ENCODE measurements around the gene LRRC14B. TPM values are rescaled to one million over a fixed set of nuclear protein-coding genes. Genes with fewer than 3 reads are reported as not detected.

LRRC14B gene
- total RNA-seq, 1 experiment from 2014 or later, result not detected

DNA sequence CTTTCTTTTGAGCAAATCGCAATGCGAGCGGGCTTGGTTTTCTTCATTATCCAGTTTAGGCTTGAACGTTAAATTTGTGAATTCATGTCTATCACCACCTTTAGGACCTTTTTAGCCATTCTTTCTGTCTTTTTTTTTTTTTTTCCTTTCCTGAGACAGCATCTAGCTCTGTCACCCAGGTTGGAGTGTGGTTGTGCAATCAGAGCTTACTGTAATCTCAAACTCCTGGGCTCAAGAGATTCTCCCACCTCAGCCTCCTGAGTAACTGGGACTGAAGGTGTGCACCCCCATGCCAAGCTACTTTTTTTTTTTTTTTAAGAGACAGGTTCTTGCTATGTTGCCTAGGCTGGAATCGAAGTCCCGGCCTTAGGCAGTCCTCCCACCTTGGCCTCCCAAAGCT, 39.2 kb upstream of the LRRC14B start:
- Histone ChIP-seq H3K9me3 (ENCODE audit: low read length) (peaks cover 18% of the 10 kb centered on the region), H3K9me2 (replicated peaks; ENCODE audit: low read length) (no peaks in the 10 kb centered on the region), H3K4me2 (ENCODE audit: low read length) (no peak overlapping the region), H3K4me1 (ENCODE audit: insufficient read depth, low read length) (peaks cover 42% of the 10 kb centered on the region), H3K36me3 (ENCODE audit: low read depth, low read length) (no peaks in the 10 kb centered on the region; the same call in 1 of the 2 replicates), H3K27ac (ENCODE audit: low read length) (0 out of 2 replicates have a peak overlapping the region, but pooled peaks have one; percentile 84), H4K20me1 (ENCODE audit: low read length) (no peaks in the 10 kb centered on the region), H3K27me3 (ENCODE audit: low read length) (no peaks in the 10 kb centered on the region), H3F3A (ENCODE audit: low read length, unreplicated experiment) (peaks cover 11% of the 10 kb centered on the region), H3K79me2 (ENCODE audit: low read length) (no peaks in the 10 kb centered on the region), H2AFZ (ENCODE audit: low read length) (no peak overlapping the region), H3K4me3 (ENCODE audit: low read length) (no peak overlapping the region), H3K9ac (ENCODE audit: low read length) (peak overlapping the region; percentile 50; the same call in 1 of the 2 replicates)
- POLR2A ChIA-PET (ENCODE audit: unreplicated experiment), result no interaction called here
- no peak for TF ChIP-seq EZH2phosphoT487 (IDR thresholded peaks at IDR 0.05; ENCODE audit: borderline replicate concordance, low read length)
- TF ChIP-seq, protein P1, sequence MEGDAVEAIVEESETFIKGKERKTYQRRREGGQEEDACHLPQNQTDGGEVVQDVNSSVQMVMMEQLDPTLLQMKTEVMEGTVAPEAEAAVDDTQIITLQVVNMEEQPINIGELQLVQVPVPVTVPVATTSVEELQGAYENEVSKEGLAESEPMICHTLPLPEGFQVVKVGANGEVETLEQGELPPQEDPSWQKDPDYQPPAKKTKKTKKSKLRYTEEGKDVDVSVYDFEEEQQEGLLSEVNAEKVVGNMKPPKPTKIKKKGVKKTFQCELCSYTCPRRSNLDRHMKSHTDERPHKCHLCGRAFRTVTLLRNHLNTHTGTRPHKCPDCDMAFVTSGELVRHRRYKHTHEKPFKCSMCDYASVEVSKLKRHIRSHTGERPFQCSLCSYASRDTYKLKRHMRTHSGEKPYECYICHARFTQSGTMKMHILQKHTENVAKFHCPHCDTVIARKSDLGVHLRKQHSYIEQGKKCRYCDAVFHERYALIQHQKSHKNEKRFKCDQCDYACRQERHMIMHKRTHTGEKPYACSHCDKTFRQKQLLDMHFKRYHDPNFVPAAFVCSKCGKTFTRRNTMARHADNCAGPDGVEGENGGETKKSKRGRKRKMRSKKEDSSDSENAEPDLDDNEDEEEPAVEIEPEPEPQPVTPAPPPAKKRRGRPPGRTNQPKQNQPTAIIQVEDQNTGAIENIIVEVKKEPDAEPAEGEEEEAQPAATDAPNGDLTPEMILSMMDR (conservative IDR thresholded peaks at IDR 0.05; ENCODE audit: low read depth, low read length), result no peak
- DNase-seq (no peak), ATAC-seq (no peak)
- BruUV-seq (replicated peaks), result no TSS peak
- CTCF ChIA-PET, result no interaction called here
- intact Hi-C loops (cut with micrococcal nuclease), result no loop called here

DNA sequence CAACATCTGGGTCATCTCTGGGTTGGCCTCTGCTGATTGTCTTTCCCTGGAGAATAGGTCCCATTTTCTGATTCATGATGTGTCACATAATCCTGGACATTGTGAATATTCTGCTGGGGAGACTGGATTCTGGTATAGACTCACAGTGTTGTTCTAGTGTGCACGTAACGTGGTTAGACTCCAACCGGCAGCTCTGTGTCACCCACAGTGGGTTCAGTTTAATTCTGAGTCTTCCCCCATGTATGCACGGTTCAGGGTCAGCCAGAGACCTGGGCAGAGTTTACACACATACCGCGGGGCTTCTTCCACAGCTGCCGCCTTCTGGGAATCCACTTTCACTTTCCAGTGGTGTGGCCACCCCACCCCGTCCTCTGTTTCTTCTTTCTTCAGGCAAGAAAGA, 38.0 kb upstream of the LRRC14B start:
- Histone ChIP-seq H3K4me2 (ENCODE audit: low read length) (peak overlapping the region; percentile 67), H3K36me3 (ENCODE audit: low read depth, low read length) (no peaks in the 10 kb centered on the region), H3K9me3 (ENCODE audit: low read length) (peaks cover 7% of the 10 kb centered on the region; the same call in 1 of the 2 replicates), H3K9ac (ENCODE audit: low read length) (peak overlapping the region; percentile 50), H3K79me2 (ENCODE audit: low read length) (no peaks in the 10 kb centered on the region), H2AFZ (ENCODE audit: low read length) (no peak overlapping the region), H4K20me1 (ENCODE audit: low read length) (no peaks in the 10 kb centered on the region), H3K27me3 (ENCODE audit: low read length) (no peaks in the 10 kb centered on the region), H3K4me1 (ENCODE audit: insufficient read depth, low read length) (peaks cover 42% of the 10 kb centered on the region), H3K4me3 (ENCODE audit: low read length) (peak overlapping the region; percentile 24; the same call in 1 of the 2 replicates), H3K9me2 (replicated peaks; ENCODE audit: low read length) (no peaks in the 10 kb centered on the region), H3F3A (ENCODE audit: low read length, unreplicated experiment) (peaks cover 11% of the 10 kb centered on the region), H3K27ac (ENCODE audit: low read length) (peak overlapping the region; percentile 84)
- ChIA-PET CTCF (no interaction called here), POLR2A (ENCODE audit: unreplicated experiment) (no interaction called here)
- DNase-seq (peak; percentile 88), ATAC-seq (peak; percentile 53)
- BruUV-seq (replicated peaks), result no TSS peak
- TF ChIP-seq, protein P1 (conservative IDR thresholded peaks at IDR 0.05; ENCODE audit: low read depth, low read length), result no peak
- TF ChIP-seq EZH2 (IDR thresholded peaks at IDR 0.05; ENCODE audit: low read length, unreplicated experiment), result no peak
- TF ChIP-seq EZH2phosphoT487 (IDR thresholded peaks at IDR 0.05; ENCODE audit: borderline replicate concordance, low read length), result no peak
- intact Hi-C loops (cut with micrococcal nuclease), result no loop called here

DNA sequence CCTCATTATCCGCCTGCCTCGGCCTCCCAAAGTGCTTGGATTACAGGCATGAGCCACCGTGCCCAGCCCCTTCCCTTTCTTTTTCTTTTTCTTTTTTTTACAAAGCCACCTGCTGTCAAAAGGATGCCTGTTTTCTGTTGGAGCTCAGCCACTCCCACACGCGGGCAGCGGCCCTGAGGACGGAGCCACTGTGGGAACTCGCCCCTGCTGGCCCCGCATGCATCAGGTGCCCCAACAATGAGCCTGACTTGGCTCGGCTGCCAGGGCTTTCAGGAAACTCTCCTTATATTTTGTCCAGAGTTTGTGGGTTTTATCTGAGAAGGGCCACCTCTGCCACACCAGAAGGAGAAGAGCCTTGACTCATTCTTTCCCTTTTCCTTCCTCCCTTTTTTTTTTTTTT, 37.1 kb upstream of the LRRC14B start:
- 0 out of 2 replicates have a peak overlapping the region, but pooled peaks have one; percentile 84 for H3K27ac ChIP-seq (ENCODE audit: low read length)
- no peaks in the 10 kb centered on the region for H3K9me3 ChIP-seq (ENCODE audit: low read length)
- no peak overlapping the region for H2AFZ ChIP-seq (ENCODE audit: low read length)
- H4K20me1 ChIP-seq (ENCODE audit: low read length), result no peaks in the 10 kb centered on the region
- H3K9ac ChIP-seq (ENCODE audit: low read length), result no peak overlapping the region
- no peaks in the 10 kb centered on the region for H3K36me3 ChIP-seq (ENCODE audit: low read depth, low read length)
- ATAC-seq (no peak), DNase-seq (no peak)
- ChIA-PET POLR2A (ENCODE audit: unreplicated experiment) (no interaction called here), CTCF (no interaction called here)
- intact Hi-C loops (cut with micrococcal nuclease), result no loop called here
- BruUV-seq (replicated peaks), result no TSS peak
- no peaks in the 10 kb centered on the region for H3K9me2 ChIP-seq (replicated peaks; ENCODE audit: low read length)
- peaks cover 42% of the 10 kb centered on the region for H3K4me1 ChIP-seq (ENCODE audit: insufficient read depth, low read length)
- H3K4me3 ChIP-seq (ENCODE audit: low read length), result no peak overlapping the region
- TF ChIP-seq, protein P1 (conservative IDR thresholded peaks at IDR 0.05; ENCODE audit: low read depth, low read length), result no peak
- no peak overlapping the region for H3K4me2 ChIP-seq (ENCODE audit: low read length)
- H3K79me2 ChIP-seq (ENCODE audit: low read length), result no peaks in the 10 kb centered on the region
- H3K27me3 ChIP-seq (ENCODE audit: low read length), result no peaks in the 10 kb centered on the region
- H3F3A ChIP-seq (ENCODE audit: low read length, unreplicated experiment), result peaks cover 11% of the 10 kb centered on the region

Data from PC-3 (cell line).